SK-N-SH (cell line): ENCODE results near the gene SRA1. TPM values are rescaled to one million over a fixed set of nuclear protein-coding genes. Genes with fewer than 3 reads are reported as not detected.

Source experiments
- CTCF ChIA-PET: fragments of 300-600, 350-600 bp; formaldehyde crosslinking; extraction: SDS; loops from one replicate; lab custom pipeline; 2021; lab: Yijun Ruan, JAX
- POLR2A ChIA-PET: fragments of 350-600 bp; sonication (Branson Sonifier 250); formaldehyde crosslinking; extraction: SDS; loops from one replicate; lab custom pipeline; 2020; ENCODE audit warnings: antibody characterized with exemption, inconsistent platforms; lab: Yijun Ruan, JAX
- DNase-seq: peaks from one replicate; pipeline ENCODE4 v3.0.0; 2012
- H2AFZ ChIP-seq: fragments of 200-600 bp; sonication (generic); 2 replicates; pipeline ENCODE4 v1.8.1; 2016; ENCODE audit warnings: antibody characterized with exemption, mild to moderate bottlenecking, low read depth
- H3F3A ChIP-seq: fragments of 200-600 bp; sonication (generic); replicated peaks from 2 replicates; pipeline ENCODE3; 2016; ENCODE audit warnings: antibody characterized with exemption, mild to moderate bottlenecking; ENCODE audit not compliant: insufficient read depth
- H3K27ac ChIP-seq, 2 experiments: fragments of 200-500 bp in 1 of 2; fragments of 200-600 bp in 1 of 2; sonication (Bioruptor generic) in 1 of 2; sonication (generic), shearing (Covaris generic) in 1 of 2; 2 replicates each; pipeline versions ENCODE4 v1.5.1 to v1.6.1; 2014 to 2016; ENCODE audit warnings: low read depth in 2 of 2, inconsistent platforms in 1 of 2, low read length in 1 of 2, mild to moderate bottlenecking in 1 of 2, mixed read lengths in 1 of 2
- H3K27me3 ChIP-seq: fragments of 200-600 bp; sonication (generic), shearing (Covaris generic); 2 replicates; pipeline ENCODE4 v1.6.1; 2016; ENCODE audit warnings: mixed run types; ENCODE audit not compliant: insufficient read depth
- H3K36me3 ChIP-seq, 2 experiments: fragments of 200-500 bp in 1 of 2; fragments of 200-600 bp in 1 of 2; sonication (Bioruptor generic) in 1 of 2; sonication (generic) in 1 of 2; replicated peaks in 1 of 2; 2 replicates each; pipeline versions ENCODE3 to v1.5.1; 2014 to 2016; ENCODE audit warnings: low read length in 1 of 2, mild to moderate bottlenecking in 1 of 2; ENCODE audit not compliant: insufficient read depth in 2 of 2, control insufficient read depth in 1 of 2
- H3K4me1 ChIP-seq, 2 experiments: fragments of 200-500 bp in 1 of 2; fragments of 200-600 bp in 1 of 2; sonication (Bioruptor generic) in 1 of 2; sonication (generic), shearing (Covaris generic) in 1 of 2; 2 replicates each; pipeline versions ENCODE4 v1.5.1 to v1.6.1; 2014 to 2016; ENCODE audit warnings: low read depth in 1 of 2, low read length in 1 of 2, mixed run types in 1 of 2; ENCODE audit not compliant: insufficient read depth in 2 of 2, control insufficient read depth in 1 of 2
- H3K4me2 ChIP-seq: fragments of 200-600 bp; sonication (generic), shearing (Covaris generic); 2 replicates; pipeline ENCODE4 v1.6.1; 2017; ENCODE audit warnings: mixed run types
- H3K4me3 ChIP-seq, 2 experiments: fragments of 200-500 bp in 1 of 2; fragments of 200-600 bp in 1 of 2; sonication (Bioruptor generic) in 1 of 2; sonication (generic), shearing (Covaris generic) in 1 of 2; 2 replicates each; pipeline versions ENCODE4 v1.5.1 to v1.8.1; 2014 to 2016; ENCODE audit warnings: low read depth in 2 of 2, inconsistent platforms in 1 of 2, low read length in 1 of 2, mild to moderate bottlenecking in 1 of 2, mixed read lengths in 1 of 2, moderate library complexity in 1 of 2
- H3K79me2 ChIP-seq: fragments of 200-600 bp; sonication (generic); 2 replicates; pipeline ENCODE4 v1.8.1; 2017; ENCODE audit warnings: mild to moderate bottlenecking; ENCODE audit not compliant: insufficient read depth
- H3K9ac ChIP-seq: fragments of 200-600 bp; sonication (generic); 2 replicates; pipeline ENCODE4 v1.6.1; 2017; ENCODE audit warnings: mixed run types
- H3K9me2 ChIP-seq: fragments of 200-600 bp; sonication (generic); 2 replicates; pipeline ENCODE4 v1.6.1; 2017; ENCODE audit warnings: mixed run types
- H3K9me3 ChIP-seq: fragments of 200-600 bp; sonication (generic); 2 replicates; pipeline ENCODE4 v1.6.1; 2017; ENCODE audit warnings: mixed run types, mild to moderate bottlenecking, moderate library complexity
- H4K20me1 ChIP-seq: fragments of 200-600 bp; sonication (generic); 2 replicates; pipeline ENCODE4 v1.6.1; 2017; ENCODE audit warnings: mild to moderate bottlenecking, mixed run types; ENCODE audit not compliant: insufficient read depth
- CHD2 ChIP-seq: fragments of 150-350 bp; IDR thresholded peaks from 2 replicates; pipeline ENCODE4 v1.6.1; 2018; ENCODE audit warnings: low read length; ENCODE audit not compliant: partially characterized antibody
- ELF1 ChIP-seq: IDR thresholded peaks from 2 replicates; pipeline ENCODE4 v1.4.0; 2012
- EZH2phosphoT487 ChIP-seq: fragments of 200-600 bp; sonication (generic); IDR thresholded peaks from 2 replicates; pipeline ENCODE4 v1.6.1; 2017; ENCODE audit warnings: low read depth, mixed run types, mild to moderate bottlenecking, antibody characterized with exemption, moderate library complexity, borderline replicate concordance
- FOXJ3 ChIP-seq: sonication (generic); formaldehyde crosslinking; IDR thresholded peaks from 2 replicates; pipeline ENCODE4 v1.5.1; 2020; ENCODE audit warnings: mild to moderate bottlenecking, missing genetic modification reagents
- FOXM1 ChIP-seq: IDR thresholded peaks from 2 replicates; pipeline ENCODE4 v1.4.0; 2012; ENCODE audit warnings: low read depth, mild to moderate bottlenecking
- GATA2 ChIP-seq: sonication (generic); formaldehyde crosslinking; IDR thresholded peaks from 2 replicates; pipeline ENCODE4 v1.5.0; 2020; ENCODE audit warnings: mild to moderate bottlenecking, missing genetic modification reagents
- JUND ChIP-seq: IDR thresholded peaks from 2 replicates; pipeline ENCODE4 v1.4.0; 2012
- MEF2A ChIP-seq: IDR thresholded peaks from 2 replicates; pipeline ENCODE4 v1.4.0; 2012; ENCODE audit warnings: low read depth, borderline replicate concordance
- MXI1 ChIP-seq: IDR thresholded peaks from 2 replicates; pipeline ENCODE4 v1.6.1; 2012; ENCODE audit warnings: mild to moderate bottlenecking, low read depth, low read length, improper control_type of control experiment
- NFIC ChIP-seq: IDR thresholded peaks from 2 replicates; pipeline ENCODE4 v1.4.0; 2012; ENCODE audit warnings: borderline replicate concordance
- POLR2AphosphoS5 ChIP-seq: IDR thresholded peaks from 2 replicates; pipeline ENCODE4 v1.6.1; 2012; ENCODE audit warnings: low read depth, low read length
- RAD21 ChIP-seq: IDR thresholded peaks from 2 replicates; pipeline ENCODE4 v1.6.1; 2012; ENCODE audit warnings: mild to moderate bottlenecking, low read length
- TAF1 ChIP-seq: IDR thresholded peaks from 2 replicates; pipeline ENCODE4 v1.6.1; 2012; ENCODE audit warnings: low read depth, mild to moderate bottlenecking, low read length, moderate library complexity, borderline replicate concordance
- TCF12 ChIP-seq: IDR thresholded peaks from 2 replicates; pipeline ENCODE4 v1.4.0; 2012
- USF2 ChIP-seq: fragments of 150-350 bp; IDR thresholded peaks from 2 replicates; pipeline ENCODE4 v1.6.1; 2017; ENCODE audit warnings: antibody characterized with exemption, low read length, low read depth, borderline replicate concordance
- YY1 ChIP-seq: IDR thresholded peaks from 2 replicates; pipeline ENCODE4 v1.4.0; 2012; ENCODE audit warnings: low read depth, mild to moderate bottlenecking
- WGBS: methylation state at CpG from one replicate; pipeline ENCODE4 v1.1.6; 2017; ENCODE audit warnings: low lambda C conversion rate; 5-methylcytosine and 5-hydroxymethylcytosine counted together
- polyA plus RNA-seq, 3 experiments: library from polyadenylated mRNA; depleted of rRNA; stranded (reverse); fragments of >200 nt; gene quantifications; 2 replicates each; pipeline ENCODE4 v1.2.3, GENCODE V29; 2012
- TF ChIP-seq, protein P1 (sequence below): fragments of 200-600 bp; sonication (generic); IDR thresholded peaks from 2 replicates; pipeline ENCODE4 v1.6.1; 2017; ENCODE audit warnings: antibody characterized with exemption, mild to moderate bottlenecking, moderate library complexity
- TF ChIP-seq, protein P2 (sequence below): IDR thresholded peaks from 2 replicates; pipeline ENCODE4; 2012

The SRA1 gene
- polyA plus RNA-seq, 1 of the 3 experiments (the other 2 are of a cell fraction), result 35.9 TPM

GRCh38 chr5:140524003-140524402, 33.3 kb downstream of the SRA1 start:
- Histone ChIP-seq H4K20me1 (no peaks in the 10 kb centered on the region), H3K27ac (no peak overlapping the region), H3K27me3 (no peaks in the 10 kb centered on the region), H3K9me3 (no peaks in the 10 kb centered on the region), H3K36me3 (peaks cover 42 to 48% of the 10 kb centered on the region in 2 experiments), H3K4me2 (no peak overlapping the region), H3F3A (peaks cover 16% of the 10 kb centered on the region), H3K9ac (no peak overlapping the region), H2AFZ (no peak overlapping the region), H3K4me1 (no peaks in the 10 kb centered on the region), H3K4me3 (no peak overlapping the region), H3K9me2 (peaks cover 3% of the 10 kb centered on the region; the same call in 1 of the 2 replicates), H3K79me2 (no peaks in the 10 kb centered on the region)
- POLR2A ChIA-PET, result no interaction called here
- CTCF ChIA-PET, result no interaction called here
- no peak for TF ChIP-seq YY1
- TF ChIP-seq NFIC, result no peak
- no peak for TF ChIP-seq CHD2
- no peak for TF ChIP-seq POLR2AphosphoS5
- TF ChIP-seq ELF1, result no peak
- TF ChIP-seq, protein P1, sequence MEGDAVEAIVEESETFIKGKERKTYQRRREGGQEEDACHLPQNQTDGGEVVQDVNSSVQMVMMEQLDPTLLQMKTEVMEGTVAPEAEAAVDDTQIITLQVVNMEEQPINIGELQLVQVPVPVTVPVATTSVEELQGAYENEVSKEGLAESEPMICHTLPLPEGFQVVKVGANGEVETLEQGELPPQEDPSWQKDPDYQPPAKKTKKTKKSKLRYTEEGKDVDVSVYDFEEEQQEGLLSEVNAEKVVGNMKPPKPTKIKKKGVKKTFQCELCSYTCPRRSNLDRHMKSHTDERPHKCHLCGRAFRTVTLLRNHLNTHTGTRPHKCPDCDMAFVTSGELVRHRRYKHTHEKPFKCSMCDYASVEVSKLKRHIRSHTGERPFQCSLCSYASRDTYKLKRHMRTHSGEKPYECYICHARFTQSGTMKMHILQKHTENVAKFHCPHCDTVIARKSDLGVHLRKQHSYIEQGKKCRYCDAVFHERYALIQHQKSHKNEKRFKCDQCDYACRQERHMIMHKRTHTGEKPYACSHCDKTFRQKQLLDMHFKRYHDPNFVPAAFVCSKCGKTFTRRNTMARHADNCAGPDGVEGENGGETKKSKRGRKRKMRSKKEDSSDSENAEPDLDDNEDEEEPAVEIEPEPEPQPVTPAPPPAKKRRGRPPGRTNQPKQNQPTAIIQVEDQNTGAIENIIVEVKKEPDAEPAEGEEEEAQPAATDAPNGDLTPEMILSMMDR, result no peak
- no peak for TF ChIP-seq TAF1
- TF ChIP-seq GATA2, result no peak
- TF ChIP-seq TCF12, result no peak
- no peak for TF ChIP-seq EZH2phosphoT487
- no peak for TF ChIP-seq MXI1
- no peak for TF ChIP-seq JUND
- no peak for TF ChIP-seq FOXJ3 (CRISPR knock-in tag)
- TF ChIP-seq USF2, result no peak
- no peak for TF ChIP-seq FOXM1
- DNase-seq, result no peak
- 99% methylated on average over 2 of the region's 2 CpGs for WGBS

DNA sequence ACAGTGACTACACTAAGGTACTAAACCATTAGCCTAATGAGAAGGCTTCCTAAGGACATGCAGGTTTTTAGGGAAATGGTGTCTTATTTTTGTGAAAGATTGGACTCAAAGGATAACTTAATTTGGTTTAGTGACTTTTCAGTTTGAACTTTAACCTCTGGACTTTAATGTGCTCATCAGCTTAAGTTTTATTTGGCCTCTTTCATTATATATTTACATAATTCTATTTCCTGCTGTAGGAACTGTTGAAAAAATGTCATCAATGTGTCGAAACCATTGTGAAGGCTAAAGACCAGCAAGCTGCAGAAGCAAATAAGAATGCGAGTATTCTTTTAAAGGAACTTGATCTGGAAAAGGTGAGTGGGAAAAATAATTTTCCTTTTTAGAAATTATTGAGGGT, 44.1 kb downstream of the SRA1 start:
- WGBS, result 99% methylated on average over 2 of the region's 2 CpGs
- H4K20me1 ChIP-seq, result no peaks in the 10 kb centered on the region
- no peak overlapping the region for H2AFZ ChIP-seq
- POLR2A ChIA-PET, result no interaction called here
- CTCF ChIA-PET, result no interaction called here
- no peaks in the 10 kb centered on the region for H3K4me1 ChIP-seq
- H3K4me3 ChIP-seq, result no peak overlapping the region
- DNase-seq, result no peak
- no peaks in the 10 kb centered on the region for H3K9me2 ChIP-seq
- no peak for TF ChIP-seq RAD21
- no peak for TF ChIP-seq TAF1
- no peak for TF ChIP-seq MEF2A
- TF ChIP-seq, protein P1, result no peak
- TF ChIP-seq NFIC, result no peak
- TF ChIP-seq FOXM1, result no peak
- TF ChIP-seq JUND, result no peak
- TF ChIP-seq, protein P2, sequence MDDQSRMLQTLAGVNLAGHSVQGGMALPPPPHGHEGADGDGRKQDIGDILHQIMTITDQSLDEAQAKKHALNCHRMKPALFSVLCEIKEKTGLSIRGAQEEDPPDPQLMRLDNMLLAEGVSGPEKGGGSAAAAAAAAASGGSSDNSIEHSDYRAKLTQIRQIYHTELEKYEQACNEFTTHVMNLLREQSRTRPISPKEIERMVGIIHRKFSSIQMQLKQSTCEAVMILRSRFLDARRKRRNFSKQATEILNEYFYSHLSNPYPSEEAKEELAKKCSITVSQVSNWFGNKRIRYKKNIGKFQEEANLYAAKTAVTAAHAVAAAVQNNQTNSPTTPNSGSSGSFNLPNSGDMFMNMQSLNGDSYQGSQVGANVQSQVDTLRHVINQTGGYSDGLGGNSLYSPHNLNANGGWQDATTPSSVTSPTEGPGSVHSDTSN, result no peak
- H3K4me2 ChIP-seq, result no peak overlapping the region
- no peaks in the 10 kb centered on the region for H3F3A ChIP-seq
- peaks cover 37 to 62% of the 10 kb centered on the region in 2 experiments for H3K36me3 ChIP-seq
- no peak overlapping the region for H3K9ac ChIP-seq
- H3K27me3 ChIP-seq, result no peaks in the 10 kb centered on the region
- no peak overlapping the region for H3K27ac ChIP-seq
- no peaks in the 10 kb centered on the region for H3K79me2 ChIP-seq
- H3K9me3 ChIP-seq, result no peaks in the 10 kb centered on the region
